Calu3 (cell line): Measurements from ENCODE around the gene UBXN6. TPM values are rescaled to one million over a fixed set of nuclear protein-coding genes. Genes with fewer than 3 reads are reported as not detected.

Experiments
- BruUV-seq: library from RNA; stranded (reverse); fragments of 400-500 nt; replicated peaks from 2 replicates; lab custom pipeline; 2021; lab: Mats Ljungman, UMichigan
- CTCF ChIA-PET: fragments of 300-600 bp; sonication (Branson Sonifier 250); formaldehyde crosslinking; loops from one replicate; lab custom pipeline; 2022; ENCODE audit warnings: antibody characterized with exemption; lab: Charles Lee
- DNase-seq: peaks from one replicate; pipeline ENCODE4 v3.0.0; 2022
- H3K27ac Mint-ChIP-seq: one replicate; pipeline ENCODE4 v1.8.0; 2022; ENCODE audit warnings: mixed read lengths; ENCODE audit not compliant: unreplicated experiment
- H3K27me3 Mint-ChIP-seq: one replicate; pipeline ENCODE4 v1.8.0; 2022; ENCODE audit warnings: mixed read lengths; ENCODE audit not compliant: unreplicated experiment
- H3K36me3 Mint-ChIP-seq: one replicate; pipeline ENCODE4 v1.8.0; 2022; ENCODE audit warnings: mild to moderate bottlenecking, moderate library complexity, mixed read lengths; ENCODE audit not compliant: insufficient read depth, unreplicated experiment
- H3K4me1 Mint-ChIP-seq: one replicate; pipeline ENCODE4 v1.8.0; 2022; ENCODE audit warnings: mild to moderate bottlenecking, low read depth, mixed read lengths; ENCODE audit not compliant: unreplicated experiment
- H3K4me3 Mint-ChIP-seq: one replicate; pipeline ENCODE4 v1.8.0; 2022; ENCODE audit warnings: mild to moderate bottlenecking, low read depth, moderate library complexity, mixed read lengths; ENCODE audit not compliant: unreplicated experiment
- H3K9me3 Mint-ChIP-seq: one replicate; pipeline ENCODE4 v1.8.0; 2022; ENCODE audit warnings: low read depth, mixed read lengths; ENCODE audit not compliant: unreplicated experiment
- CTCF ChIP-seq: fragments of 200-600 bp; IDR thresholded peaks from one replicate; pipeline ENCODE4 v1.8.0; 2022; ENCODE audit warnings: antibody characterized with exemption; ENCODE audit not compliant: unreplicated experiment
- intact Hi-C: fragments of 100-400 bp; cut with micrococcal nuclease; formaldehyde crosslinking; loops from one replicate; pipeline ENCODE4 v1.10.0; 2022; ENCODE audit not compliant: unreplicated experiment
- total RNA-seq: library from RNA; stranded (reverse); gene quantifications from 2 replicates; pipeline ENCODE4 v1.2.3, GENCODE V29; 2022

UBXN6 gene
- total RNA-seq, 1 experiment from 2014 or later, result 38.9 TPM

DNA sequence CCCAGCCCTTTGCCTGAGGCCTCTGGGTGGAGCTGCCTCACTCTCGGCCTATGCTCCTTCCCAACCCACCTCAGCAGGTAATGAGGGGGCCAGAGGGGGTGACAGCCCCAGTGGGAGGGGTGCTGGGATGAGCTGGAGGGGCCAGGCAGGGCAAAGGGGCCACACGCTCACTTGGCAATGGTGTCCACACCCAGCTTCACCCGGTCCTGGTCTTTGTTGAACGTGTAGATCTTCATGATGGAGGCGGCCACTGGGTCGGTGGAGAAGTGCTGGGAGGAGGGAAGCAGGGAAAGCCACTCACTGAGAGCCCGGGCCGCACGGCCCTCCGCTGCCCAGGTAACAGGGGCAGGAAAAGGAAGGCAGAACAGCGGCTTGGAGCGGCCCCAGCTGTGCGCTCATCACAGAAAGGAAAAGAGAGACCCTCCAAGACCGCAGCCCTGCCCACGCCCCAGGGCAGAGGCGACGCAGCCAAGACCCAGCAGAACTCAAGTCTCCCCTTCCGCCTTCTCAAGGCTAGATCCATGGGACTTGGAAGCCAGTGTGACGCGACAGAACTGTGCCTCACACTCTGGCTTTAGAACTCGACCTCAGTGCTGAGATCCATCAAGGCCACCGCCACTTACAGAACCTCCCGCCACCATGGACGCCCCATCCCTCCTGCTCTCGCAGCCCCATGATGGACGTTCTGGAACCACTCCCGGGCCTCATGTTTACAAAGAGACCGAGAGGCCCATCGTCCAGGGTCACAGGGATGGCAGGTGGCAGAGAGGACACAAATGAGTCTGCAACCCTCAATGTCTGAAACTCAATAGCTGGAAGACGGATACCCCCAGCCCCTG, 9.2 kb downstream of the UBXN6 start:
- H3K27ac Mint-ChIP-seq, result no peak overlapping the region
- no peak for DNase-seq
- peaks cover 27% of the 10 kb centered on the region for H3K36me3 Mint-ChIP-seq
- no peak for TF ChIP-seq CTCF
- no TSS peak for BruUV-seq
- no peaks in the 10 kb centered on the region for H3K9me3 Mint-ChIP-seq
- H3K27me3 Mint-ChIP-seq, result no peaks in the 10 kb centered on the region
- H3K4me1 Mint-ChIP-seq, result no peaks in the 10 kb centered on the region
- no peak overlapping the region for H3K4me3 Mint-ChIP-seq
- intact Hi-C loops, result no loop called here
- CTCF ChIA-PET, result no interaction called here

- CTCF ChIA-PET, result no interaction called here
- BruUV-seq, result no TSS peak
- no peaks in the 10 kb centered on the region for H3K4me1 Mint-ChIP-seq
- no peak overlapping the region for H3K4me3 Mint-ChIP-seq
- intact Hi-C loops, result no loop called here
- H3K36me3 Mint-ChIP-seq, result peaks cover 23% of the 10 kb centered on the region
- H3K9me3 Mint-ChIP-seq, result no peaks in the 10 kb centered on the region
- no peak for TF ChIP-seq CTCF
- no peak for DNase-seq
- no peaks in the 10 kb centered on the region for H3K27me3 Mint-ChIP-seq
- H3K27ac Mint-ChIP-seq, result no peak overlapping the region
Measured at GRCh38 chr19:4447327-4448146, 10.1 kb downstream of the UBXN6 start.

- intact Hi-C loops, result no loop called here
Measured at GRCh38 chr19:4446704-4447200, 10.8 kb downstream of the UBXN6 start.

More at GRCh38 chr19:4446704-4447200, 10.8 kb downstream of the UBXN6 start:
- CTCF ChIA-PET, result no interaction called here
- Mint-ChIP-seq H3K27ac (no peak overlapping the region), H3K27me3 (no peaks in the 10 kb centered on the region), H3K9me3 (no peaks in the 10 kb centered on the region), H3K4me1 (no peaks in the 10 kb centered on the region), H3K4me3 (no peak overlapping the region), H3K36me3 (peaks cover 31% of the 10 kb centered on the region)
- no peak for DNase-seq
- BruUV-seq, result no TSS peak
- TF ChIP-seq CTCF, result no peak
